ENCODE data around the gene APCDD1L. TPM values are rescaled to one million over a fixed set of nuclear protein-coding genes. Genes with fewer than 3 reads are reported as not detected.

APCDD1L gene
- total and polyA plus RNA-seq, 4 donors = 0.04 TPM; not detected in 3

GRCh38 chr20:58518896-58519593 is 3.8 kb upstream of the APCDD1L start:
- peaks cover 0 to 12% (median 3%) of the 10 kb centered on the region in 4 donors for H3K27me3 ChIP-seq (ENCODE audit: control insufficient read depth in 4 of 4, insufficient read depth in 4 of 4, low read length in 3 of 4)
- no peak for DNase-seq (ENCODE audit: low spot score)
- no peaks in the 10 kb centered on the region for H3K36me3 ChIP-seq (ENCODE audit: control insufficient read depth in 4 of 4, insufficient read depth in 3 of 4, low read depth in 1 of 4, low read length in 3 of 4)
- H3K9ac ChIP-seq (ENCODE audit: low read depth in 1 of 2, low read length in 2 of 2) = no peak overlapping the region
- TF ChIP-seq YY1 (IDR thresholded peaks at IDR 0.05) (no peak), FOXA2 (IDR thresholded peaks at IDR 0.05) (no peak), ATF3 (IDR thresholded peaks at IDR 0.05) (no peak), NR2F2 (IDR thresholded peaks at IDR 0.05) (no peak), REST (IDR thresholded peaks at IDR 0.05) (no peak), RXRA (IDR thresholded peaks at IDR 0.05) (no peak), HNF4G (IDR thresholded peaks at IDR 0.05) (no peak), CTCF (IDR thresholded peaks at IDR 0.05; ENCODE audit: low read depth, low read length, missing input control) (no peak), GABPA (IDR thresholded peaks at IDR 0.05 in 1 of 2, conservative IDR thresholded peaks at IDR 0.05 in 1 of 2) (no peak), ZBTB33 (IDR thresholded peaks at IDR 0.05) (no peak), EGR1 (IDR thresholded peaks at IDR 0.05; ENCODE audit: low read depth in 2 of 2) (no peak), TAF1 (conservative IDR thresholded peaks at IDR 0.05) (no peak), FOXA1 (IDR thresholded peaks at IDR 0.05) (no peak), RAD21 (IDR thresholded peaks at IDR 0.05) (no peak), SP1 (IDR thresholded peaks at IDR 0.05) (no peak), JUND (IDR thresholded peaks at IDR 0.05) (no peak), HNF4A (conservative IDR thresholded peaks at IDR 0.05) (no peak), MAX (IDR thresholded peaks at IDR 0.05) (no peak)
- no peak overlapping the region for H3K4me3 ChIP-seq (ENCODE audit: low read depth in 1 of 3, low read length in 3 of 3)
- H3K4me1 ChIP-seq (ENCODE audit: control insufficient read depth in 4 of 4, insufficient read depth in 4 of 4, low read length in 3 of 4) = no peaks in the 10 kb centered on the region
- 74% methylated on average over 7 of the region's 7 CpGs for WGBS
- no peak overlapping the region for H3K27ac ChIP-seq (ENCODE audit: low read depth in 1 of 2, low read length in 2 of 2)
- no peaks in the 10 kb centered on the region for H3K9me3 ChIP-seq (ENCODE audit: control insufficient read depth in 4 of 4, low read length in 3 of 4)
